ENCODE data around the gene KIRREL2.
A peak's percentile ranks its signal among the peaks of the same experiment; 100 is the strongest.

The KIRREL2 gene

GRCh38 chr19:35844482-35845214 is 12.1 kb upstream of the KIRREL2 start:
- no peak for DNase-seq (ENCODE audit: low read depth in 3 of 3)

- no peak for DNase-seq (ENCODE audit: low read depth in 3 of 3)
These were observed 11.3 kb upstream of the KIRREL2 start for GRCh38 chr19:35845215-35846037.

GRCh38 chr19:35846038-35846668 is 10.6 kb upstream of the KIRREL2 start:
- DNase-seq (ENCODE audit: low read depth in 3 of 3): no peak

GRCh38 chr19:35847911-35848310 is 8.8 kb upstream of the KIRREL2 start:
- no peak for DNase-seq (ENCODE audit: low read depth in 3 of 3)

GRCh38 chr19:35848486-35848885 is 8.2 kb upstream of the KIRREL2 start:
- no peak for DNase-seq (ENCODE audit: low read depth in 3 of 3)

GRCh38 chr19:35848919-35849505 is 7.7 kb upstream of the KIRREL2 start:
- no peak for DNase-seq (ENCODE audit: low read depth in 3 of 3)

- DNase-seq (ENCODE audit: low read depth in 3 of 3): no peak
These were observed 5.3 kb upstream of the KIRREL2 start for GRCh38 chr19:35851213-35852028.

GRCh38 chr19:35852029-35852780 is 4.5 kb upstream of the KIRREL2 start, which contains the start of gene NPHS1:
TSS of gene NPHS1 (minus strand) at chr19:35852504. CDS start at chr19:35851837, 667 bp downstream.
- DNase-seq (ENCODE audit: low read depth in 3 of 3): no peak

- DNase-seq (ENCODE audit: low read depth in 3 of 3): no peak
These were observed 3.5 kb upstream of the KIRREL2 start for GRCh38 chr19:35853038-35853756.

- DNase-seq (ENCODE audit: low read depth in 3 of 3): no peak
These were observed 1.6 kb downstream of the KIRREL2 start for GRCh38 chr19:35858311-35858710.

- DNase-seq (ENCODE audit: low read depth in 3 of 3): no peak
These were observed 2.7 kb downstream of the KIRREL2 start for GRCh38 chr19:35859414-35859813.

- no peak for DNase-seq (ENCODE audit: low read depth in 3 of 3)
These were observed 3.7 kb downstream of the KIRREL2 start for GRCh38 chr19:35860436-35860817.

- DNase-seq (ENCODE audit: low read depth in 3 of 3): no peak
These were observed 4.3 kb downstream of the KIRREL2 start for GRCh38 chr19:35860818-35861639.

- no peak for DNase-seq (ENCODE audit: low read depth in 3 of 3)
These were observed 5.0 kb downstream of the KIRREL2 start for GRCh38 chr19:35861640-35862160.

- no peak for DNase-seq (ENCODE audit: low read depth in 3 of 3)
These were observed 5.8 kb downstream of the KIRREL2 start for GRCh38 chr19:35862528-35862927.

- DNase-seq (ENCODE audit: low read depth in 3 of 3): no peak
These were observed 6.3 kb downstream of the KIRREL2 start for GRCh38 chr19:35863018-35863417.

- peak; percentile 34 to 72 (median 40) for DNase-seq (ENCODE audit: low read depth in 3 of 3)
These were observed 11.6 kb downstream of the KIRREL2 start, which contains the start of gene APLP1 for GRCh38 chr19:35868172-35868822. TSS of gene APLP1 (plus strand) at chr19:35868574. CDS start at chr19:35868637, 63 bp downstream.

- DNase-seq (ENCODE audit: low read depth in 3 of 3): no peak
These were observed 12.2 kb downstream of the KIRREL2 start for GRCh38 chr19:35868823-35869326.
